Measurements from ENCODE around the gene TMEM187.

The TMEM187 gene, protein sequence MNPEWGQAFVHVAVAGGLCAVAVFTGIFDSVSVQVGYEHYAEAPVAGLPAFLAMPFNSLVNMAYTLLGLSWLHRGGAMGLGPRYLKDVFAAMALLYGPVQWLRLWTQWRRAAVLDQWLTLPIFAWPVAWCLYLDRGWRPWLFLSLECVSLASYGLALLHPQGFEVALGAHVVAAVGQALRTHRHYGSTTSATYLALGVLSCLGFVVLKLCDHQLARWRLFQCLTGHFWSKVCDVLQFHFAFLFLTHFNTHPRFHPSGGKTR

DNA sequence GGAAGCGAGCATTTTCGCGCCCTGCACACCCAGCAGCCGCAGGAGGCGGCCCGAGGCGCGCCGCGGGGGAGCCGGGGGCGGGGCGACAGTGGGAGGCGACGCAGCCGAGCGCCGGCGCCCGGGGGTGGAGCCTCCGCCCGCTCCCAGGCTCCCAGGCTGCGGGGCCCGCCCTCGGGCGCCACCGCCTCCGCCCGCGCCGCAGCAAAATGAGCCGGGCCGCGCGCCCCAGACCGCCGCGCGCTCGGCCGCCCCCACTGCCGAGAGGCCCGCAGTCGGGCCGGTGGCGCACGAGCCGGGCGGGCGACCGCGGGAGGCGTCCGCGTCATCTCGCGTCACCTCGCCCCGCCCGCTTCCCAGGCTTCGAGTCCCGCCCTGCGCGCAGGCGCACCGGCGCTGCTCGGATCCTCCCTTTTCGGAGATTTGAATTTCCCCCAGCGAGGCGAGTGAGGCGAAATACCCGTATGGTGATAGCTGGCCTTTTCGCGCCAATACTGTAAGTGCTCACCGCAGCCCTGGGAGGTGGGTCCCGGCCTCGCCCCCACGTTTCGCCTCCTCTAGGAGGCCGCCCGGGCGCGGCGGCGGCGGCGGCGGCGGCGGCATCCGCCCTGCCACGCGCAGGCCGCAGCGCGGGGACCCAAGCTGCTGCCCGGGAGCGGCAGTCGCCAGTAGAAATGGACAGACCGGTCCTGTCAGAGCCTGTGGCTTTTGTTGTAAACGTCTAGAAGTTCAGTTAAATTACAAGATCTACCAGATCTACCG is at the start of gene TMEM187:
TSS of gene TMEM187 (plus strand) at position 387 of the 759 bp plus-strand sequence. CDS start 9,309 bp downstream, outside the sequence.
- peak within 1 kb of the TSS; percentile 99 for H3K27ac ChIP-seq (ENCODE audit: low read length)
- peaks cover 12% of the 10 kb centered on the region; the same call in 1 of the 2 replicates for H3K4me1 ChIP-seq (ENCODE audit: insufficient read depth, low read length)
- no peaks in the 10 kb centered on the region for H3K9me3 ChIP-seq (ENCODE audit: insufficient read depth, low read depth, low read length)
- H3K9ac ChIP-seq (ENCODE audit: low read depth, low read length) = peak within 1 kb of the TSS; percentile 100
- H3K27me3 ChIP-seq (ENCODE audit: insufficient read depth, low read length) = no peaks in the 10 kb centered on the region
- H3K4me3 ChIP-seq (ENCODE audit: low read length) = peak within 1 kb of the TSS; percentile 94
- peaks cover 7% of the 10 kb centered on the region; the same call in 1 of the 2 replicates for H3K36me3 ChIP-seq (ENCODE audit: insufficient read depth, low read depth, low read length)

DNA sequence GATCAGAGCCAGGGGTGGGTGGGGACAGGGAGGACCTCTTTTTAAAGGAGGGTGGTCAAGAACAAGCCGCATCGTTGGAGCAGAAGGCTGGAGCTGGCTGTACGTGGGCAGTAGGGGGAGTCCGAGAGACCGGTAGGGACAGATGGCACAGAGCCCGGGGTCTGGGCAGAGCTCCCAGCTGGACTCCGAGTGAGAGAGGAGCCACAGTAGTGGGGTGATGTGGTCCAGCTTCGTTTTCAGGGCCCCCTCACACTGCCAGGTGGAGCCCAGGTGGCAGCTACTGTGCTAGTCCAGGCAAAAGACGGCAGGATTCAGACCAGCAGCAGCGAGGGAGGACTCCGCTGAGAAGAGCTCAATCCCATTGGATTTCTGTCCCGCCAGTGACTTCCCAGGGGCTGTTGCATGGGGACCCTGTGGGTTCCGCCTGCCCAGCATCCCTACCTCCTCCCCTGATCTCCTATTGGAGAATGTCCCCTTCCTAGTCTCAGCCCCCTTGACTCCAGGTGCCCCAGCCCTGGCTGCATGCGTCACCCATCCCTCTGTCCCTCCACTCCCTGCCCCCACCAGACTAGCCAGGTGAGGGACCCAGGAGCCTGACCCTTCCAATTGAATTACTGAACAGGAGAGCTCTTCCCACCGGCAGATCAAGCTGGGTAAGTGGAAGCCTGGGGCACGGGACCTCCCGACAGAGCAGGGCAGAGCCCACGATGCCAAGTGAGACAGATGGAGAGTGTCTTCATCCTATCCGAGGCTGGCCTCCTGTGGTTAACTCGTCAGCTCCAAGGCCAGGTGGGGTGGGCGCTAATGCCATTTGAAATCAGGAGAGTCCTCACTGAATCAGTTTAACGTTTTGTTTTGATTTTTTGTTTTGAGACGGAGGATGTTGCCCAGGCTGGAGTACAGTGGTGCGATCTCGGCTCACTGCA is 49.4 kb upstream of the TMEM187 start:
- H3K36me3 ChIP-seq (ENCODE audit: insufficient read depth, low read depth, low read length) = 0 out of 2 replicates have a peak, but pooled peaks cover 5% of the 10 kb centered on the region
- peaks cover 2% of the 10 kb centered on the region; the same call in 1 of the 2 replicates for H3K4me1 ChIP-seq (ENCODE audit: insufficient read depth, low read length)
- H3K27ac ChIP-seq (ENCODE audit: low read length) = no peak overlapping the region
- H3K9me3 ChIP-seq (ENCODE audit: insufficient read depth, low read depth, low read length) = no peaks in the 10 kb centered on the region
- H3K4me3 ChIP-seq (ENCODE audit: low read length) = no peak overlapping the region
- no peaks in the 10 kb centered on the region; the same call in 1 of the 2 replicates for H3K27me3 ChIP-seq (ENCODE audit: insufficient read depth, low read length)
- H3K9ac ChIP-seq (ENCODE audit: low read depth, low read length) = no peak overlapping the region

DNA sequence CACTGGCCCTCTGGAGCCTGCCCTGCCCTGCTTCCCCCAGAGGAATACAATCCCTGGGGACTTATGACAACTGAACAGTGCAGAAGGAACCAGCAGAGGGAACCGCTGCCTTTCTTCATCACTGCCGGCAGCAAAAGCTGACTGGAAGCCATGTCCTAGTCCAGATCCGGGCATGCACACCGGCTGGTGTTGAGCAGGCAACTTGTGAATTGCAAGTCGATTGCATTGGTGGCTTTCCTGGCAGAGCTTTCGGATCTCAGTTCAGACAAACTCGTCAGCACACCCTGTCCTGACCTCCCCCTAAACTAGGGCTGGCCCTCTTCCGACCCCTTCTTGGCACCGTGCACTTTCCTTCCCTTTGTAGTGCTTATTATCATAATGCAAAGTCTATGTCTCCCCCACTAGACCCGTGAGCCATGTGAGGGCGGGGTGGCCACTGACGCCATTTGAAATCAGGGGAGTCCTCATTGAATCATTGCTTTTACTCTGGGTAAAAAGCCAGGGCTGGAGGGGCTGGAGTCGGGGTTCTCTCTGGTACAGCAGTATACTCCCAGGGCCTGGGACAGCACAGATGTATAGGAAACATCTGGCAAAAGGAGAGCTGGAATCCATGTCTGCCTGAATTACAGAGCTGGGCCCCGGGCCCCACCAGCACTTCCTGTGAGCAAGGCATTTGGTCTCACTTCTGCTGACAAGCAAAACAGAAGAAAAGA is 48.2 kb upstream of the TMEM187 start:
- Histone ChIP-seq H3K4me3 (ENCODE audit: low read length) (no peak overlapping the region), H3K9me3 (ENCODE audit: insufficient read depth, low read depth, low read length) (no peaks in the 10 kb centered on the region), H3K9ac (ENCODE audit: low read depth, low read length) (no peak overlapping the region), H3K27me3 (ENCODE audit: insufficient read depth, low read length) (no peaks in the 10 kb centered on the region; the same call in 1 of the 2 replicates), H3K36me3 (ENCODE audit: insufficient read depth, low read depth, low read length) (peaks cover 3% of the 10 kb centered on the region; the same call in 1 of the 2 replicates), H3K4me1 (ENCODE audit: insufficient read depth, low read length) (peaks cover 2% of the 10 kb centered on the region; the same call in 1 of the 2 replicates), H3K27ac (ENCODE audit: low read length) (no peak overlapping the region)

DNA sequence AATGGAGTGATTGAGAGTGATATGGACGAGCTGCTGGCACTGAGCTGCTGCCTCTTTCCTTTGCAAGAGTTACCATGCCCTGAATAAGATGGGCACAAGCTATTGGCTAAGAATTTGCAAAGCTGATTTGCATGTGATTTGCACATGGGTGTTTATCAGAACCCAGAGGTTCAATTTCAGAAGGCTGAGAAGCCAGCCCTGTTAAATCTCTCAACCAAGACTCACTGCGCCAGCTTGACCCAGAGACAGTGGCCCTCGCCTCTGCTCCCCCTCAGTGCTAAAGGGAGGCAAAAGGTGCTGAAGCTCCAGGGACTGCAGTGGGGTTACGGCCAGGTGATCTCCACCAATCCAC is 47.2 kb upstream of the TMEM187 start:
- Histone ChIP-seq H3K27me3 (ENCODE audit: insufficient read depth, low read length) (no peaks in the 10 kb centered on the region; the same call in 1 of the 2 replicates), H3K27ac (ENCODE audit: low read length) (no peak overlapping the region), H3K9ac (ENCODE audit: low read depth, low read length) (peak overlapping the region; percentile 75; the same call in 1 of the 2 replicates), H3K4me3 (ENCODE audit: low read length) (peak overlapping the region; percentile 73), H3K4me1 (ENCODE audit: insufficient read depth, low read length) (peaks cover 2% of the 10 kb centered on the region; the same call in 1 of the 2 replicates), H3K36me3 (ENCODE audit: insufficient read depth, low read depth, low read length) (peaks cover 4% of the 10 kb centered on the region; the same call in 1 of the 2 replicates), H3K9me3 (ENCODE audit: insufficient read depth, low read depth, low read length) (no peaks in the 10 kb centered on the region)

DNA sequence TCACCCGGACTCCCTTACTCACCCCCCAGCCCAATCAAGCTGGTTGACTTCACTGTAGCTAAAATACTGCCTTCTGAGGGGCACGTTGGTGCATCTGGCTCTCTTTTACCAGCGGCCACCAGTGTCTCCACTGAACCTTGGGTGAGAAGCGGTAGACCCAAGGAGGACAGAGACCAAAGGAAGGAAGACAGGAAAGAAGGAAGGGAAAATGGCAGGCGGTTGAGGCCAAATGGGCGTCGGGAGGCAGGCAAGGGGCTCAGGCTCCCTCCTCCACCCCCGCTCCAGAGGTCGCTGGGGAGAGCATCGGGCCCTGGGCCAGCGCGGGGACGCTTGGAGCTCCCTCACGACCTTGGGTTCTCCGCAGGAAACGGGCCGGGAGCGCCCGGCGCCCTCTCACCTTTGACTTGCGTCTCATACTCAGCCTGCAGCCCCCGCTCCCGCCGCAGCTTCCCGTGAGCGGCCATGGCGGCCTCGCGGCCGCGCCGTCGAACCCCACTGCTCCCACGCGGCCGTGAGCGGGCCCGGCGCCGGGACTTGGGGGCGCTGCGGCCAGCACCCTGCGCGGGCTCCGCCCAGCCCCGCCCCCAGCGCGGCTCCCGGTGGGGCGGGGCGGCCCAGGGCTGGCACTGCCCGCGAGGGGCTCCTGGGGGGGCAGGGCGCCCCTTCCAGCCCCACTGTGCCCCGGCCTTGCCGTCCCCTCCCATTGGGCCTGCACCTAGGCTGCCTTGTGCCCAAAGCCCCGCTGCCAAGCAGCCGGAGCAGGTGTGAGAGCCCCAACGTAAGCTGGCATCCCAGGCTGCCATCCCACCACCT is 46.6 kb upstream of the TMEM187 start, which contains the start of gene ARHGAP4:
TSS of gene ARHGAP4 (minus strand) at position 526 of the 813 bp plus-strand sequence. CDS start at position 464, 62 bp downstream.
- H3K4me1 ChIP-seq (ENCODE audit: insufficient read depth, low read length) = peaks cover 2% of the 10 kb centered on the region; the same call in 1 of the 2 replicates

DNA sequence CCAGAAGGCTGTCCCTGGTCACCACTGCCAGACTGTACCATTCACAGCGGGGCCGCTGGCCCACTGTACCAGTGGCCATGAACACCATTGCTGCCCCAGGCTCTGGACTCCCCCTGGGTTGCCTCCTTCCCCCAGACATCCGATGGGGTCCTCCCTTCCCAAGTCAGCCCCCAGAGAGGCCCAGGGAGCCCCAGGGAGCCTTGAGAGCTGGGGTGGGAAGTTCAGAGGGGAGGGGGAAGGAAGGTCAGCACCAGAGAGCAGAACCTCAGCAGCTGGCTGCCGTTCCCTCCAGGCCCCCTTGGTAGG is 46.0 kb upstream of the TMEM187 start:
- Histone ChIP-seq H3K4me1 (ENCODE audit: insufficient read depth, low read length) (peaks cover 2% of the 10 kb centered on the region; the same call in 1 of the 2 replicates), H3K36me3 (ENCODE audit: insufficient read depth, low read depth, low read length) (peaks cover 4% of the 10 kb centered on the region; the same call in 1 of the 2 replicates), H3K9me3 (ENCODE audit: insufficient read depth, low read depth, low read length) (no peaks in the 10 kb centered on the region), H3K4me3 (ENCODE audit: low read length) (peak overlapping the region; percentile 80), H3K9ac (ENCODE audit: low read depth, low read length) (peak overlapping the region; percentile 58; the same call in 1 of the 2 replicates), H3K27me3 (ENCODE audit: insufficient read depth, low read length) (no peaks in the 10 kb centered on the region; the same call in 1 of the 2 replicates), H3K27ac (ENCODE audit: low read length) (no peak overlapping the region)

More for the DNA sequence above, 46.6 kb upstream of the TMEM187 start, which contains the start of gene ARHGAP4:
- H3K9ac ChIP-seq (ENCODE audit: low read depth, low read length) = peak within 1 kb of the TSS; percentile 88; the same call in 1 of the 2 replicates
- H3K36me3 ChIP-seq (ENCODE audit: insufficient read depth, low read depth, low read length) = peaks cover 4% of the 10 kb centered on the region; the same call in 1 of the 2 replicates
- H3K27ac ChIP-seq (ENCODE audit: low read length) = peak within 1 kb of the TSS; percentile 89
- no peaks in the 10 kb centered on the region for H3K9me3 ChIP-seq (ENCODE audit: insufficient read depth, low read depth, low read length)
- H3K4me3 ChIP-seq (ENCODE audit: low read length) = peak within 1 kb of the TSS; percentile 80
- H3K27me3 ChIP-seq (ENCODE audit: insufficient read depth, low read length) = no peaks in the 10 kb centered on the region; the same call in 1 of the 2 replicates

DNA sequence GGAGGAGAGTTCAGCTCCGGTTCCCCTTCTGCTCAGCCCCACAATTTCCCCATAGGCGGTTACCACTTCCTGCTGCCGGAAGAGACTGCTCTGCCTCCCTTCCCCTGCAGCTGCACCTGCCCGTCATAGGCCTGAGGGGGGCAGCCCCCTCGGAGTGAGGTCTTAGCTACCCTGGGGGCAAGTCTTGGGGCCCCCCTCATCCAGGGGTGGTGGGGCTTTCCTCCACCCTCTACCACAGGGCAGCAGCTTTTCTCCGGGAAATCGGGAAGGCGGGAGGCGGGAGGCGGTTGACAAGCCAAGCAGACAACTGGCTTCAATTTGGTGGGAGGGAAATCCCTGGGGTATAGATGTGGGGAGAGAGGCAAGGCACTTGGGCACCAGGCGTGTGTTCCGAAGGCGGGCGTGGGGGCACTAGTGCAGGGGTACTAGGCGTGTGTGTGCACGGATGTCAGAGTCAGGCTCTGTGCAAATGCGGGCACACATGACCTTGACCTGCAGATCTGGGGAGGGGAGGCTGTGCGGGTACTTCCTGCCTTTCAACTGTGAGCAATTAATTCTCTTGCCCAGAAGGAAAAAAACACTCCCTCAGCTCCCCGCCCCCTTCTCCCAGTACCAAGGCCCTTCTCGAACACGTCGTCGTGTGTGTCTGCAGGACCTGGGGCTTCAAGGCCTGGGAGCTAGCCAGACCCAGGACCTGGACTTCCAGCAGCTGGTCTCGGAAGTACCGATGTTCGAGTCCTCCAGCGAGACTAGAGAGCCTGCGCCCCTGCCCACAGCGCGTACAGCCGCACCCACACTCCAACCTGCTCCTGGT is 45.5 kb upstream of the TMEM187 start:
- H3K36me3 ChIP-seq (ENCODE audit: insufficient read depth, low read depth, low read length) = peaks cover 4% of the 10 kb centered on the region
- H3K4me3 ChIP-seq (ENCODE audit: low read length) = peak overlapping the region; percentile 80
- H3K9ac ChIP-seq (ENCODE audit: low read depth, low read length) = peak overlapping the region; percentile 88
- H3K27me3 ChIP-seq (ENCODE audit: insufficient read depth, low read length) = no peaks in the 10 kb centered on the region; the same call in 1 of the 2 replicates
- H3K27ac ChIP-seq (ENCODE audit: low read length) = peak overlapping the region; percentile 89
- H3K4me1 ChIP-seq (ENCODE audit: insufficient read depth, low read length) = peaks cover 2% of the 10 kb centered on the region; the same call in 1 of the 2 replicates
- H3K9me3 ChIP-seq (ENCODE audit: insufficient read depth, low read depth, low read length) = no peaks in the 10 kb centered on the region

DNA sequence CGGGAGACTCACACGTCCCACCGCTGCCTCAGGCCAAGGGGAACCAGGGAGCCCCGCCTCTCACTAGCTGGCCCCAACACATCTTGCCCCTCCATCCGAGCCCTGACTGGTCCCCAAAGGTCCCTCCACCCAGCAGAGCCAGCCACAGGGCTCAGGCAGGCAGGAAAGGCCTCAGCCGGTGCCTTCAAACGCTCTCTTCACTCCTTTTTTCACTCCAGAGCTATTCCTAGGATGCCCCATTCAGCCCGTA is 45.0 kb upstream of the TMEM187 start:
- Histone ChIP-seq H3K9ac (ENCODE audit: low read depth, low read length) (peak overlapping the region; percentile 88), H3K27ac (ENCODE audit: low read length) (peak overlapping the region; percentile 89), H3K4me1 (ENCODE audit: insufficient read depth, low read length) (peaks cover 2% of the 10 kb centered on the region; the same call in 1 of the 2 replicates), H3K36me3 (ENCODE audit: insufficient read depth, low read depth, low read length) (peaks cover 4% of the 10 kb centered on the region), H3K27me3 (ENCODE audit: insufficient read depth, low read length) (no peaks in the 10 kb centered on the region; the same call in 1 of the 2 replicates), H3K4me3 (ENCODE audit: low read length) (peak overlapping the region; percentile 80), H3K9me3 (ENCODE audit: insufficient read depth, low read depth, low read length) (no peaks in the 10 kb centered on the region)

DNA sequence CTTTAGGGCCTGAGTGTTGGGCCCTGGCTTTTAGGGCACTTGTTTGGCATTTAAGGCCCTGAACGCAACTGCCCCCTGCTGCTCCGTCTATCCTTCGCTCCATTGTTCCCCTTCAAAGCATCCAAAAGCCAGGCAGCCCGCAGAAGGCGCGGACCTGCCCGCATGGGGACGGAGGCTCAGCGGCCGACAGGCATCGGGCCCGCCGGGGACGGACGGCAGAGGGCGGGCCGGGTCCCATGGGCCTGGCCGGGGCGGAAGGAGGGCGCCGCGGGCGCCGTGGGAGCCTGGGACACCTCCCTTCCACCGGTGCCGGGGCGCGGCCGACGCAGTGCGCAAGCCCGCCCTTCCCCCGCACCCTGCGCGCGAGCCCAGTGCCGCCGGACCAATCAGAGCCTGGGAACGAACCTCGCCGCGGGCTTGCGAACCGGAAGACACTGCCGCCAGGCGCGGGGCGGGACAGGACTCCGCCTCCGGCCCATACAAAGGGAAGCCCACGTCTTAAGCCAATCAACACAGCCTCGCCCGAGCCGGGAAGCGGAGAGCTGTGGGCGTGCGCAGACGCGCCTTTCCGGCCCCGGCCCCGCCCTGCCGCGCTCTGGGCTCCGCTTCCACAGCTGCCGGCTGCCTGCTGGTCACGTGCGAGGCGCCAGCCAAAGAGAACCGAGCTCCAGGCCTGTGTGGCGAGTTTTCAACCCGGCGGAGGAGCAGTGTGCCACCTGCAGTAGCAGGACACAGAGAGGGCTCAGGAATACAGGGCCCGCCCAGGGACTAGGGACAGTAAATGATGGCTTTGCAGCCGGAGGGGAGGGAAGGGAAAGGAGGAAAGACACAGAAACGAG is 44.4 kb upstream of the TMEM187 start:
- H3K4me3 ChIP-seq (ENCODE audit: low read length) = peak overlapping the region; percentile 80
- H3K9me3 ChIP-seq (ENCODE audit: insufficient read depth, low read depth, low read length) = no peaks in the 10 kb centered on the region
- peaks cover 2% of the 10 kb centered on the region; the same call in 1 of the 2 replicates for H3K4me1 ChIP-seq (ENCODE audit: insufficient read depth, low read length)
- H3K27ac ChIP-seq (ENCODE audit: low read length) = peak overlapping the region; percentile 89
- peak overlapping the region; percentile 88; the same call in 1 of the 2 replicates for H3K9ac ChIP-seq (ENCODE audit: low read depth, low read length)
- H3K36me3 ChIP-seq (ENCODE audit: insufficient read depth, low read depth, low read length) = peaks cover 10% of the 10 kb centered on the region
- no peaks in the 10 kb centered on the region; the same call in 1 of the 2 replicates for H3K27me3 ChIP-seq (ENCODE audit: insufficient read depth, low read length)
